Vagina (tissue), 2 donors: ENCODE measurements around the gene RTRAF.
A peak's percentile ranks its signal among the peaks of the same experiment; 100 is the strongest.

Experiments used
- POLR2AphosphoS5 ChIP-seq, 2 donors: sonication (generic); formaldehyde crosslinking; IDR thresholded peaks; one replicate each; pipeline ENCODE4 v1.9.0; 2017; ENCODE audit warnings: antibody characterized with exemption in 2 of 2, mild to moderate bottlenecking in 2 of 2, low read depth in 1 of 2; ENCODE audit not compliant: insufficient read depth in 1 of 2
- TF ChIP-seq, protein P1 (sequence below), 3 experiments: fragments of 450-650 bp in 2 of 3; fragments of 200-600 bp in 1 of 3; sonication (generic) in 1 of 3; IDR thresholded peaks; one replicate each; pipeline ENCODE4 v1.5.1; 2017 to 2019; ENCODE audit warnings: antibody characterized with exemption in 3 of 3, mild to moderate bottlenecking in 2 of 3, moderate library complexity in 2 of 3

GRCh38 chr14:52021957-52022600, 32.7 kb downstream of the RTRAF start:
- TF ChIP-seq, protein P1, sequence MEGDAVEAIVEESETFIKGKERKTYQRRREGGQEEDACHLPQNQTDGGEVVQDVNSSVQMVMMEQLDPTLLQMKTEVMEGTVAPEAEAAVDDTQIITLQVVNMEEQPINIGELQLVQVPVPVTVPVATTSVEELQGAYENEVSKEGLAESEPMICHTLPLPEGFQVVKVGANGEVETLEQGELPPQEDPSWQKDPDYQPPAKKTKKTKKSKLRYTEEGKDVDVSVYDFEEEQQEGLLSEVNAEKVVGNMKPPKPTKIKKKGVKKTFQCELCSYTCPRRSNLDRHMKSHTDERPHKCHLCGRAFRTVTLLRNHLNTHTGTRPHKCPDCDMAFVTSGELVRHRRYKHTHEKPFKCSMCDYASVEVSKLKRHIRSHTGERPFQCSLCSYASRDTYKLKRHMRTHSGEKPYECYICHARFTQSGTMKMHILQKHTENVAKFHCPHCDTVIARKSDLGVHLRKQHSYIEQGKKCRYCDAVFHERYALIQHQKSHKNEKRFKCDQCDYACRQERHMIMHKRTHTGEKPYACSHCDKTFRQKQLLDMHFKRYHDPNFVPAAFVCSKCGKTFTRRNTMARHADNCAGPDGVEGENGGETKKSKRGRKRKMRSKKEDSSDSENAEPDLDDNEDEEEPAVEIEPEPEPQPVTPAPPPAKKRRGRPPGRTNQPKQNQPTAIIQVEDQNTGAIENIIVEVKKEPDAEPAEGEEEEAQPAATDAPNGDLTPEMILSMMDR (IDR thresholded peaks at IDR 0.05) = no peak
- TF ChIP-seq POLR2AphosphoS5 (IDR thresholded peaks at IDR 0.05; ENCODE audit: insufficient read depth in 1 of 2, low read depth in 1 of 2) = peak in 1 of 2 donors; percentile 45
